CD4-positive, alpha-beta T cell (primary cell): ENCODE measurements around the gene MOGAT3. TPM values are rescaled to one million over a fixed set of nuclear protein-coding genes. Genes with fewer than 3 reads are reported as not detected.

ENCODE experiments used
- ATAC-seq: fragments of 200-7000 bp; cut with Tn5 transposase; one replicate; pipeline ENCODE4 v1.10.0; 2022; ENCODE audit warnings: mild to moderate bottlenecking; ENCODE audit not compliant: poor library complexity
- CTCF ChIA-PET: fragments of 350-600 bp; sonication (Branson Sonifier 250); formaldehyde crosslinking; loops from one replicate; lab custom pipeline; 2021; ENCODE audit warnings: antibody characterized with exemption, inconsistent platforms; lab: Charles Lee
- POLR2A ChIA-PET: fragments of 350-600 bp; sonication (Branson Sonifier 250); formaldehyde crosslinking; loops from one replicate; lab custom pipeline; 2021; ENCODE audit warnings: antibody characterized with exemption, inconsistent platforms; lab: Charles Lee
- DNase-seq, 14 experiments: peaks; one replicate each; pipeline ENCODE4 v3.0.0-alpha.2; 2013 to 2020; ENCODE audit warnings: mixed read lengths in 2 of 14
- H3K27ac ChIP-seq, 2 donors: one replicate each; pipeline versions ENCODE4 v1.5.1 to v1.7.0; 2013; ENCODE audit warnings: low read length in 2 of 2, low read depth in 1 of 2, mild to moderate bottlenecking in 1 of 2
- H3K27me3 ChIP-seq, 2 experiments: 1 replicate in 1 of 2; 2 replicates in 1 of 2; pipeline versions ENCODE4 v1.6.1 to v1.7.0; 2013; ENCODE audit warnings: low read length in 2 of 2, control low read depth in 1 of 2, mild to moderate bottlenecking in 1 of 2, moderate library complexity in 1 of 2; ENCODE audit not compliant: insufficient read depth in 2 of 2, control insufficient read depth in 1 of 2
- H3K36me3 ChIP-seq: one replicate; pipeline ENCODE4 v1.6.1; 2013; ENCODE audit warnings: low read length, control low read depth; ENCODE audit not compliant: insufficient read depth
- H3K4me1 ChIP-seq: one replicate; pipeline ENCODE4 v1.6.1; 2013; ENCODE audit warnings: low read length, control low read depth; ENCODE audit not compliant: insufficient read depth
- H3K4me3 ChIP-seq: one replicate; pipeline ENCODE4 v1.5.1; 2013; ENCODE audit warnings: mild to moderate bottlenecking, low read length, moderate library complexity
- H3K9me3 ChIP-seq, 2 experiments: 1 replicate in 1 of 2; 2 replicates in 1 of 2; pipeline versions ENCODE4 v1.6.1 to v1.7.0; 2013; ENCODE audit warnings: low read length in 2 of 2, mild to moderate bottlenecking in 2 of 2, control low read depth in 1 of 2, moderate library complexity in 1 of 2; ENCODE audit not compliant: control insufficient read depth in 1 of 2, insufficient read depth in 1 of 2
- H3K27ac Mint-ChIP-seq: one replicate; pipeline ENCODE4 v1.8.0; 2020; ENCODE audit warnings: mixed read lengths
- H3K27me3 Mint-ChIP-seq: one replicate; pipeline ENCODE4 v1.8.0; 2021; ENCODE audit warnings: mixed read lengths
- H3K36me3 Mint-ChIP-seq: one replicate; pipeline ENCODE4 v1.8.0; 2021; ENCODE audit warnings: low read depth, mixed read lengths
- H3K4me1 Mint-ChIP-seq: one replicate; pipeline ENCODE4 v1.8.0; 2021; ENCODE audit warnings: low read depth, mixed read lengths
- H3K4me3 Mint-ChIP-seq: one replicate; pipeline ENCODE4 v1.8.0; 2020; ENCODE audit warnings: mild to moderate bottlenecking, mixed read lengths
- H3K9me3 Mint-ChIP-seq: one replicate; pipeline ENCODE4 v1.8.0; 2020; ENCODE audit warnings: mixed read lengths
- intact Hi-C, 2 experiments: fragments of 100-400 bp; cut with DNase I in 1 of 2; cut with micrococcal nuclease in 1 of 2; formaldehyde crosslinking; loops; one replicate each; pipeline versions ENCODE4 v1.15.1 to v1.9.0; 2023 to 2025; cut with DNase I, micrococcal nuclease
- total RNA-seq, 174 experiments: library from RNA in 2 of 174; stranded (reverse) in 2 of 174; gene quantifications; one replicate each; pipeline ENCODE4 v1.2.3 and lab custom pipeline; 2021 to 2026
- TF ChIP-seq, protein P1 (sequence below): fragments of 200-600 bp; IDR thresholded peaks from one replicate; pipeline ENCODE4 v1.8.0; 2022; ENCODE audit warnings: antibody characterized with exemption, mild to moderate bottlenecking

MOGAT3 gene
- total RNA-seq, 2 experiments from 2014 or later = 0.11 TPM; not detected in 1

DNA sequence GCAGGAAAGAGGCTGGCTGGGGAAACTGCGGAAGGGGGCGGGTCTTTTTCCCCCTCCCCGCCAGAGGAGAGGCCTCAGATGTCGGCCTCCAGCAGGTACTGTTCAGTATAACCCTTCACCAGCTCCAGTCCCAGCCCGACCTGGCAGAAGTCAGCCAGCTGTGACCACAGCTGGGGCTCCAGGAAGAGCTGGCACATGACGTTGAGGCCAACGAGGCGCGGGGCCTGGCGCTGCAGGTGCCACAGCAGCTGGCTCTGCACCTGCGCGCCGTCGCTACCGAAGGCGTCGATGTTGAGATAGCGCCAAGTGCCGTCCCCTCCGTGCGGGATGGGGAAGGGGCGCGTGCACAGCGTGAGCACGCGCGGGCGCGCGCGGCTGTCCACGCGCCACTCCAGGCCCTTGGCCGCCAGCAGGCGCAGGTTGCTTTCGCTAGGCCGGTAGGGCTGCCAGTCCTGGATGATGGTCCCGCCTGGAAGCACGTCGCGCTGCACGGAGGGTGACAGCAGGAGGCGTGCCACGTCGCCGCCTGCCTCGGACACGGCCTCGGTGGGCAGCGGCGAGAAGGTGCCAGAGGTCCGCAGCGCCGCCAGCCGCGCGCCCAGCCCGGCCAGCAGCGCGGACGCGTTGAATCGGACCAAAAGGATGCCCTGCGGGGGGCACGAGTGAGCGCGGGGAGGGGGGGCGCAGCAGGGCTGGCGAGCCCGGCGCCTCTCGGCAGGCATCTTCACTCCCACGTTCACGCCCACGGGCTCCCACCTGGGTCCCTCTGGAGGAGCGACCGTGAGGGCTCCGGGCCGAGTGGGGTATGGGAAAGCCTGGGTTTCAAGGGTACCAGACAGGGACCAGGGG, 28.6 kb downstream of the MOGAT3 start:
- ATAC-seq = peak; percentile 9
- Mint-ChIP-seq H3K27me3 (peaks cover 93% of the 10 kb centered on the region), H3K4me3 (peak overlapping the region; percentile 32), H3K4me1 (peaks cover 56% of the 10 kb centered on the region), H3K36me3 (no peaks in the 10 kb centered on the region), H3K9me3 (no peaks in the 10 kb centered on the region), H3K27ac (no peak overlapping the region)
- H3K9me3 ChIP-seq = peaks cover 0 to 40% of the 10 kb centered on the region in 2 experiments
- CTCF ChIA-PET = interaction anchor here (0.6 to 3.8 kb wide), 2 partner anchors 10 to 28 kb away, joined by 3 to 28 read pairs; no protein-coding TSS in a partner anchor
- POLR2A ChIA-PET = no interaction called here
- DNase-seq = peak in 2 of 14 experiments; percentile 54 to 69
- TF ChIP-seq, protein P1, sequence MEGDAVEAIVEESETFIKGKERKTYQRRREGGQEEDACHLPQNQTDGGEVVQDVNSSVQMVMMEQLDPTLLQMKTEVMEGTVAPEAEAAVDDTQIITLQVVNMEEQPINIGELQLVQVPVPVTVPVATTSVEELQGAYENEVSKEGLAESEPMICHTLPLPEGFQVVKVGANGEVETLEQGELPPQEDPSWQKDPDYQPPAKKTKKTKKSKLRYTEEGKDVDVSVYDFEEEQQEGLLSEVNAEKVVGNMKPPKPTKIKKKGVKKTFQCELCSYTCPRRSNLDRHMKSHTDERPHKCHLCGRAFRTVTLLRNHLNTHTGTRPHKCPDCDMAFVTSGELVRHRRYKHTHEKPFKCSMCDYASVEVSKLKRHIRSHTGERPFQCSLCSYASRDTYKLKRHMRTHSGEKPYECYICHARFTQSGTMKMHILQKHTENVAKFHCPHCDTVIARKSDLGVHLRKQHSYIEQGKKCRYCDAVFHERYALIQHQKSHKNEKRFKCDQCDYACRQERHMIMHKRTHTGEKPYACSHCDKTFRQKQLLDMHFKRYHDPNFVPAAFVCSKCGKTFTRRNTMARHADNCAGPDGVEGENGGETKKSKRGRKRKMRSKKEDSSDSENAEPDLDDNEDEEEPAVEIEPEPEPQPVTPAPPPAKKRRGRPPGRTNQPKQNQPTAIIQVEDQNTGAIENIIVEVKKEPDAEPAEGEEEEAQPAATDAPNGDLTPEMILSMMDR = no peak
- H3K4me3 ChIP-seq = no peak overlapping the region
- peaks cover 97 to 100% of the 10 kb centered on the region in 2 experiments for H3K27me3 ChIP-seq
- intact Hi-C loops = no loop called here
- H3K27ac ChIP-seq = no peak overlapping the region
- peaks cover 58% of the 10 kb centered on the region for H3K4me1 ChIP-seq
- no peaks in the 10 kb centered on the region for H3K36me3 ChIP-seq

DNA sequence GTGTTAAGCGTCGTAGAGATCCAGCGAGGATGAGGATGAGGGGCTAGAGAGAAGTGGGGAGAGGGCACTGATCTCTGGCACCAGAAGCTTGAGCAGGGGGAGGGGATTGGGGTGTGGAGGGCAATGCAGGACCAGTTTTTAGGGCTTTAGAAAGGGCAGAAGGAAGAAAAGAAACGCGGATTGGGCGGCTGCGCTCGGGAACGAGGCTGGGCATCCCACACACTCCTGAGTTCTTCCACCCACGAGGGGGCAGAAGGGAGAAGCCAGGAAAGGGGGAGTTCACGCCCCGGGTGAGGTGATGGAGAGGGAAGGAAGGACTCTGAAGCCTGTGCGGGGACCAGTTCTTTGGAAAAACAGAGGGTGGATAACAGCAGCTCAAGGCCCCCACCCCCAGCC, 29.4 kb downstream of the MOGAT3 start:
- POLR2A ChIA-PET = no interaction called here
- Mint-ChIP-seq H3K27me3 (peaks cover 93% of the 10 kb centered on the region), H3K9me3 (no peaks in the 10 kb centered on the region), H3K4me3 (peak overlapping the region; percentile 36), H3K27ac (no peak overlapping the region), H3K4me1 (peaks cover 62% of the 10 kb centered on the region), H3K36me3 (no peaks in the 10 kb centered on the region)
- no peak for ATAC-seq
- H3K36me3 ChIP-seq = no peaks in the 10 kb centered on the region
- peaks cover 63% of the 10 kb centered on the region for H3K4me1 ChIP-seq
- no peak overlapping the region for H3K27ac ChIP-seq
- no peak for DNase-seq
- H3K27me3 ChIP-seq = peaks cover 95 to 98% of the 10 kb centered on the region in 2 experiments
- CTCF ChIA-PET = interaction anchor here (1.6 to 3.8 kb wide), 3 partner anchors 20 to 94 kb away, joined by 4 to 28 read pairs (median 5); no protein-coding TSS in a partner anchor
- H3K4me3 ChIP-seq = no peak overlapping the region
- intact Hi-C loops = no loop called here
- peaks cover 0 to 40% of the 10 kb centered on the region in 2 experiments for H3K9me3 ChIP-seq
- TF ChIP-seq, protein P1 = no peak

DNA sequence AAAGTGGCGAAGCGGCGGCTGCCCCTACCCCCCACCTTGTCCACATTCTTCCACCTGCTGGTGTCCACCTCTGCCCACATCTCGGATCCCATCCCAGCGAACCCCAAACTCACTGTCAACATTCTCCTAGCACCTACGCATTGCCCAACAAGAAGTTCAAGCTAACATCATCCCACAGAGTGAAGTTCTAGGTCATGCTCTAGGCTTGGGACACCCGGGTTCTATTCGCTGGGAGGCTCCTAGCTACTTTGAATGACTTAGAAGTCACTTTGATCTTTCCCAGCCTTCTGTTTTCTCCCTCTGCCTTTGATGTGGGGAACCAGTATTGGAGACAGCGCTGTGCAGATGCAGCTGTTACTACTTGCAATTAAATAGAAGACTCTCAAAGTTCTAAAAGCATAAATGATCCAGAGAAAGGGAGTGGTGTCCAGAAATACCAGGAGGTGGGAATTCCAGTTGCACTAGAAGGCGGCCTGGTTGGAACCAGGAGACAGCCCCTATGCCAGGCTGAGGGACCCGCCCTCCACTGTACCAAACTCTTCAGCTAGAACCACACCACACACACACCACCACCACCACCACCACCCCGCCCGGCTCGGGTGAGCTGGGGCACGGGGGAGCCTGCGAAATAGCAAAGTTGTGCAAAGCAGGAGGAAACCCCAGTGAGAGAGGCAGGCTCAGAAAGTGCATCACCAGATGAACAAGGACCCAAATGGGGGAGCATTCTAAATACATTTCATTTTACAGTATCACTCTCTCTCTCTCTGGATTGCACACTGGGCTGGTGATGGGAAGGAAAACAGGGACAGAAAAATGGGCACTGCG, 30.0 kb downstream of the MOGAT3 start:
- ATAC-seq (peak; percentile 37), DNase-seq (peak in 2 of 14 experiments; percentile 51 to 58)
- H3K4me1 ChIP-seq = peaks cover 69% of the 10 kb centered on the region
- TF ChIP-seq, protein P1 = no peak
- Mint-ChIP-seq H3K27ac (no peak overlapping the region), H3K27me3 (peaks cover 93% of the 10 kb centered on the region), H3K4me3 (peak overlapping the region; percentile 36), H3K36me3 (no peaks in the 10 kb centered on the region), H3K4me1 (peaks cover 66% of the 10 kb centered on the region), H3K9me3 (no peaks in the 10 kb centered on the region)
- H3K36me3 ChIP-seq = no peaks in the 10 kb centered on the region
- H3K27me3 ChIP-seq = peaks cover 96 to 98% of the 10 kb centered on the region in 2 experiments
- POLR2A ChIA-PET = interaction anchor here (1.0 kb wide), 1 partner anchor 26 kb away, joined by 3 read pairs; no protein-coding TSS in a partner anchor
- H3K9me3 ChIP-seq = peaks cover 0 to 45% of the 10 kb centered on the region in 2 experiments
- no peak overlapping the region for H3K27ac ChIP-seq
- CTCF ChIA-PET = interaction anchor here (0.7 to 3.8 kb wide), 4 partner anchors 21 to 934 kb away, joined by 3 to 28 read pairs (median 4); no protein-coding TSS in a partner anchor
- no peak overlapping the region for H3K4me3 ChIP-seq
- intact Hi-C loops = no loop called here
